Upper lobe of left lung (tissue), 6 donors: ENCODE measurements around the gene MSANTD2. TPM values are rescaled to one million over a fixed set of nuclear protein-coding genes. Genes with fewer than 3 reads are reported as not detected.

Experiments used
- ATAC-seq, 2 donors: fragments of 200-7000 bp; cut with Tn5 transposase; one replicate each; pipeline ENCODE4 v1.9.1; 2022; ENCODE audit warnings: mild to moderate bottlenecking in 2 of 2, moderate library complexity in 2 of 2; ENCODE audit not compliant: low FRiP score in 2 of 2
- DNase-seq, 2 donors: peaks; one replicate each; pipeline ENCODE4 v3.0.0-alpha.2; 2019 to 2020
- H3K27ac ChIP-seq, 4 donors: fragments of 200-600 bp; sonication (generic); one replicate each; pipeline ENCODE4 v1.5.1; 2016 to 2019
- H3K27me3 ChIP-seq, 4 donors: fragments of 200-600 bp; sonication (generic); one replicate each; pipeline ENCODE4 v1.5.1; 2017 to 2019
- H3K36me3 ChIP-seq, 4 donors: fragments of 200-600 bp; sonication (generic); one replicate each; pipeline ENCODE4 v1.5.1; 2016 to 2019
- H3K4me1 ChIP-seq, 4 donors: fragments of 200-600 bp; sonication (generic); one replicate each; pipeline ENCODE4 v1.5.1; 2018 to 2019
- H3K4me3 ChIP-seq, 4 donors: fragments of 200-600 bp; sonication (generic); one replicate each; pipeline ENCODE4 v1.5.1; 2017 to 2019; ENCODE audit warnings: mild to moderate bottlenecking in 2 of 4, moderate library complexity in 1 of 4
- H3K9me3 ChIP-seq, 4 donors: fragments of 200-600 bp; sonication (generic); one replicate each; pipeline ENCODE4 v1.5.1; 2018 to 2019
- EP300 ChIP-seq, 4 donors: sonication (generic); formaldehyde crosslinking; IDR thresholded peaks; one replicate each; pipeline ENCODE4 v1.5.1; 2017; ENCODE audit warnings: antibody characterized with exemption in 4 of 4, control low read depth in 2 of 4
- POLR2A ChIP-seq, 4 donors: fragments of 450-650 bp; IDR thresholded peaks; one replicate each; pipeline ENCODE4 v1.5.1; 2016 to 2017; ENCODE audit warnings: antibody characterized with exemption in 4 of 4, mild to moderate bottlenecking in 2 of 4
- POLR2AphosphoS5 ChIP-seq, 2 donors: sonication (generic); formaldehyde crosslinking; IDR thresholded peaks; one replicate each; pipeline ENCODE4 v1.5.1; 2017; ENCODE audit warnings: antibody characterized with exemption in 2 of 2
- WGBS, 2 donors: methylation state at CpG; one replicate each; pipeline ENCODE4 v1.1.5; 2017 to 2018; 5-methylcytosine and 5-hydroxymethylcytosine counted together
- total RNA-seq, 6 donors: library from RNA; depleted of rRNA in 4 of 6; stranded (reverse); fragments of >200 nt in 4 of 6; gene quantifications; one replicate each; pipeline versions ENCODE4 v1.1.0 to v1.2.1, GENCODE V29; 2016 to 2021
- TF ChIP-seq, protein P1 (sequence below), 6 experiments: fragments of 450-650 bp in 4 of 6; fragments of 200-600 bp in 2 of 6; sonication (generic) in 2 of 6; IDR thresholded peaks; one replicate each; pipeline ENCODE4 v1.5.1; 2016 to 2019; ENCODE audit warnings: antibody characterized with exemption in 6 of 6
- donor health status: DM: no; HTN: no; CAD: no; lungs with moderate emphysema.
- donor health status: DM: no; HTN: yes; CAD: no; lungs with severe emphysema.

The MSANTD2 gene
- total RNA-seq, 6 donors from 2014 or later = 10.5 to 69.1 (median 14.0) TPM

DNA sequence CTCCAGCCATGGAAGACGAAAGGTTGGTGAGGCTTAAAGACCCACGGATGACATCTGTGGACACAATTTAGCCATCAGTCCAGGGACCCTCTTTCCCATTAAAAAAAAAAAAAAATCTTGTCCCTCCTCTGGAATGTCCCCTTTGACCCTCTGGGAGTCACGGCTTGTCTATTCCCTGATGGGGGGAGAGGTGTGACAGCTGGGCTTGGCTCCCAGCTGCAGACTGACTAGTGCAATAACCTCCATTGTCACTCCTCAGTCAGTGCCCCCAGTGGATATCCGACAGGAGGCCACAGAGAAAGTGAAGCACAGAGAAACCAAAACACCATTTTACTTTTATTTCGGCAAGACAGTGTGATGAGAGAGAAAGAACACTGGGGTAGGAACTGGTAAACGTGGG, 45.5 kb downstream of the MSANTD2 start:
- no peak overlapping the region for H3K4me3 ChIP-seq

DNA sequence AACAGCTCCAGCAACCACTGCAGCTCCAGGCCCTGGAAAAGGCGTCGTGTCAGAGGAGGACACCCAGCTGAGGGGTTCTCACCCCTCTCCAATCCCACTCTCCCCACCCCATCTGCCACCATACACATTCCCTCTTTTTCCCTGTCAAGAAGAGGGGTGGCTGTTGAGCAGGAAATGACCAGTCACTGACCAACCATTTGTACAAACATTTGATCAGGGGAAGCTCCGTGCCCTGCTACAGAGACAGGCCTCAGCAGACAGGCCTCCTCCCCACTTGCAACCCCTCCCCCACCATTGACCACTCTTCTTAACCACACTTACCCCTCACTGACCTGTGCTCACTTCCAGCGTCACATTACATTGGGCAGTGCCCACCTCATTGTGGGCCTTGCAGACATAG, 45.9 kb downstream of the MSANTD2 start:
- Histone ChIP-seq H3K27me3 (peaks cover 0 to 4% (median under 1%) of the 10 kb centered on the region in 4 donors), H3K4me3 (no peak overlapping the region), H3K36me3 (peaks cover 0 to 69% (median 10%) of the 10 kb centered on the region in 4 donors), H3K27ac (peak overlapping the region; percentile 18 to 80 (median 28)), H3K4me1 (peaks cover 50 to 77% (median 73%) of the 10 kb centered on the region in 4 donors), H3K9me3 (no peaks in the 10 kb centered on the region)
- ATAC-seq = no peak
- 73 to 80% methylated on average over 2 to 4 of the region's 4 CpGs for WGBS, 2 donors
- no peak for DNase-seq
- no peak for TF ChIP-seq EP300 (IDR thresholded peaks at IDR 0.05)
- TF ChIP-seq POLR2AphosphoS5 (IDR thresholded peaks at IDR 0.05) = peak in 1 of 2 donors; percentile 21

More for the DNA sequence above, 45.5 kb downstream of the MSANTD2 start:
- Histone ChIP-seq H3K4me1 (peaks cover 49 to 78% (median 72%) of the 10 kb centered on the region in 4 donors), H3K9me3 (no peaks in the 10 kb centered on the region), H3K27ac (peak overlapping the region; percentile 18 to 80 (median 28)), H3K27me3 (peaks cover 0 to 6% (median 2%) of the 10 kb centered on the region in 4 donors), H3K36me3 (peaks cover 0 to 67% (median 10%) of the 10 kb centered on the region in 4 donors)
- TF ChIP-seq, protein P1, sequence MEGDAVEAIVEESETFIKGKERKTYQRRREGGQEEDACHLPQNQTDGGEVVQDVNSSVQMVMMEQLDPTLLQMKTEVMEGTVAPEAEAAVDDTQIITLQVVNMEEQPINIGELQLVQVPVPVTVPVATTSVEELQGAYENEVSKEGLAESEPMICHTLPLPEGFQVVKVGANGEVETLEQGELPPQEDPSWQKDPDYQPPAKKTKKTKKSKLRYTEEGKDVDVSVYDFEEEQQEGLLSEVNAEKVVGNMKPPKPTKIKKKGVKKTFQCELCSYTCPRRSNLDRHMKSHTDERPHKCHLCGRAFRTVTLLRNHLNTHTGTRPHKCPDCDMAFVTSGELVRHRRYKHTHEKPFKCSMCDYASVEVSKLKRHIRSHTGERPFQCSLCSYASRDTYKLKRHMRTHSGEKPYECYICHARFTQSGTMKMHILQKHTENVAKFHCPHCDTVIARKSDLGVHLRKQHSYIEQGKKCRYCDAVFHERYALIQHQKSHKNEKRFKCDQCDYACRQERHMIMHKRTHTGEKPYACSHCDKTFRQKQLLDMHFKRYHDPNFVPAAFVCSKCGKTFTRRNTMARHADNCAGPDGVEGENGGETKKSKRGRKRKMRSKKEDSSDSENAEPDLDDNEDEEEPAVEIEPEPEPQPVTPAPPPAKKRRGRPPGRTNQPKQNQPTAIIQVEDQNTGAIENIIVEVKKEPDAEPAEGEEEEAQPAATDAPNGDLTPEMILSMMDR (IDR thresholded peaks at IDR 0.05) = no peak
- no peak for TF ChIP-seq EP300 (IDR thresholded peaks at IDR 0.05)
- TF ChIP-seq POLR2AphosphoS5 (IDR thresholded peaks at IDR 0.05) = no peak
- TF ChIP-seq POLR2A (IDR thresholded peaks at IDR 0.05) = no peak
- no peak for ATAC-seq
- DNase-seq = no peak
- 72 to 74% methylated on average over 6 of the region's 6 CpGs for WGBS, 2 donors

DNA sequence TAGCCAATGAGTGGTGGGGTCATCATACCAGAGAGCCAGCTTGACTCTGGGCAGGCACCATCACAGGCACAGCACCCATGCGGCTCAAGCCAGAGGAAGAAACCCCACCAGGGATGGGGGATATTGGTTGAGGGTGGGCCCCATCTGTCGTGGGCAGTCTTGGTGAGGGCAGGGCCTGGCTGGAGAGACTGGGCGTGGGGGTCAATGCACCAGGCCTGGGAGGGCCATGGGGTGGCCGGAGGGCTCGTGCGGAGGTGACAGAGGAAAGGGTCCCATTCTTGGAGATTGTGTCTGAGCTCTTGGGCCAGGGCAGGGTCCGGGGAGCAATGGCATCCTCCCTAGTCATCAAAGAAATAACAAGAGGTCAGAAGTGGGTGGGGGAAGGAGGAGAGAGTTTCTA, 46.6 kb downstream of the MSANTD2 start:
- H3K9me3 ChIP-seq = no peaks in the 10 kb centered on the region
- H3K27me3 ChIP-seq = no peaks in the 10 kb centered on the region
- no peak for ATAC-seq
- H3K27ac ChIP-seq = peak overlapping the region; percentile 22 to 90 (median 70)
- H3K4me3 ChIP-seq = no peak overlapping the region
- WGBS, 2 donors = 76 to 89% methylated on average over 7 of the region's 7 CpGs
- peaks cover 50 to 77% (median 73%) of the 10 kb centered on the region in 4 donors for H3K4me1 ChIP-seq
- TF ChIP-seq, protein P1 (IDR thresholded peaks at IDR 0.05) = no peak
- TF ChIP-seq POLR2A (IDR thresholded peaks at IDR 0.05) (no peak), POLR2AphosphoS5 (IDR thresholded peaks at IDR 0.05) (no peak), EP300 (IDR thresholded peaks at IDR 0.05) (no peak)
- H3K36me3 ChIP-seq = peaks cover 0 to 62% (median 10%) of the 10 kb centered on the region in 4 donors
- DNase-seq = peak in 1 of 2 donors; percentile 52

DNA sequence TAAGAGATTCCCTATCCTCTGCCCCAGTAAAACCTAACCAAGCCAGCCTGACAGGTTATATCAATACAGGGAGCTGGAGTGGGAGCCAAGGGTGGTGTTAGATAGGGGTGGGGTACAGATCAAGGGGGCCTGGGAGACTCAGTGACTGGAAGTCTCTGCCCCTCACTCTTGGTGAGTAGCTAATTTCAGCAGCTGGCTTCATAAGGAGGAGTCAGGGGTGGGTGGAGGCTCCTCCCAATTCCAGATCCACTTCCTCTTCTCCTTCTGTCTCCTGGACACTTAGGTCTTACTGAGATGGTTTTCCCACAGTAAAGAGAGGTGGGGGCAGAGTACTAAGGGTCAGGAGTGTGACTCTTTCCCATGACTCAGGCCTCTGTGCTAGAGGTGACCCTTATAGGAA, 47.0 kb downstream of the MSANTD2 start:
- H3K27ac ChIP-seq = peak overlapping the region; percentile 22 to 90 (median 81)
- peaks cover 50 to 77% (median 73%) of the 10 kb centered on the region in 4 donors for H3K4me1 ChIP-seq
- no peaks in the 10 kb centered on the region for H3K27me3 ChIP-seq
- ATAC-seq (no peak), DNase-seq (no peak)
- no peaks in the 10 kb centered on the region for H3K9me3 ChIP-seq
- H3K4me3 ChIP-seq = no peak overlapping the region
- H3K36me3 ChIP-seq = peaks cover 0 to 61% (median 10%) of the 10 kb centered on the region in 4 donors
- TF ChIP-seq POLR2A (IDR thresholded peaks at IDR 0.05) (no peak), EP300 (IDR thresholded peaks at IDR 0.05) (no peak), POLR2AphosphoS5 (IDR thresholded peaks at IDR 0.05) (no peak)
- TF ChIP-seq, protein P1 (IDR thresholded peaks at IDR 0.05) = no peak

DNA sequence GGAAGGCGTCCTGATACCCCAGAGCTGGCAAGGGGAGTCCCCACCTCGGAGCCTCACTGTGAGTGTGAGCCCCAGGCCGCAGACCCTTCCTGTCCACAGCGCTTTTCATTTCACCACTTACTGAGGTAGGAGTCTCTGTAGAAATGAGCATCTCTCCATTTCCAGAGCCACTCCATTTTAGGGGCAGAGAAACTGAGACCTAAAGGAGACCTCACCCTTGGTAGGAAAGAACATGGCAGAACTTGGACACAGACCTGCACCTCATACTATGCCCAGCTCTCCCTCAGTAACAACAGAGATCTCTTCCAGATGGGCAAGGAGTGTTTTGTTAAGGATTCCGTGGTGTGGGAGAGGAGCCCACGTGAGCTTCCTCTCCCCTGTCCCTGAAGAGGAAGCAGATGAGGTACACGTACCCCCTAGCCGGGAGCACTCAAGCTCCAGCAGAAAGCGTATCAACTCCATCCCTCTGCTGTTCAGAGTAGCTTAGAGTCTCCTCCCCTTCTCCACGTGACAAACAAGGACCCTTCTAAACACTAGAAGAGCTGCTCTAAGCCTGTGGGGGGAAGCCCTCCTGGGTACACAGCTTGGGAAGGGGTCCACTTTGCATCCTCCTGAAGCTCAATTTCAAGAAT, 47.6 kb downstream of the MSANTD2 start:
- peak overlapping the region; percentile 78 to 90 (median 81) for H3K27ac ChIP-seq
- no peak for DNase-seq

More for the DNA sequence above, 47.6 kb downstream of the MSANTD2 start:
- peaks cover 53 to 77% (median 72%) of the 10 kb centered on the region in 4 donors for H3K4me1 ChIP-seq
- H3K4me3 ChIP-seq = peak overlapping the region in 3 of 4 donors; percentile 32 to 55 (median 48)
- WGBS, 2 donors = 44 to 55% methylated on average over 10 of the region's 10 CpGs
- no peaks in the 10 kb centered on the region for H3K27me3 ChIP-seq
- no peak for ATAC-seq
- no peak for TF ChIP-seq EP300 (IDR thresholded peaks at IDR 0.05)
- TF ChIP-seq POLR2A (IDR thresholded peaks at IDR 0.05) = peak in 1 of 4 donors; percentile 10
- H3K9me3 ChIP-seq = no peaks in the 10 kb centered on the region
- H3K36me3 ChIP-seq = peaks cover 0 to 61% (median 10%) of the 10 kb centered on the region in 4 donors
